ENCODE measurements around the gene FSTL4.

- no peak for TF ChIP-seq SMC3 (IDR thresholded peaks at IDR 0.05; ENCODE audit: low read depth, low read length)
- TF ChIP-seq POLR2A (IDR thresholded peaks at IDR 0.05; ENCODE audit: low read depth, low read length): no peak
- no peak for TF ChIP-seq CEBPB (IDR thresholded peaks at IDR 0.05; ENCODE audit: low read depth, low read length)
- TF ChIP-seq, protein P1, sequence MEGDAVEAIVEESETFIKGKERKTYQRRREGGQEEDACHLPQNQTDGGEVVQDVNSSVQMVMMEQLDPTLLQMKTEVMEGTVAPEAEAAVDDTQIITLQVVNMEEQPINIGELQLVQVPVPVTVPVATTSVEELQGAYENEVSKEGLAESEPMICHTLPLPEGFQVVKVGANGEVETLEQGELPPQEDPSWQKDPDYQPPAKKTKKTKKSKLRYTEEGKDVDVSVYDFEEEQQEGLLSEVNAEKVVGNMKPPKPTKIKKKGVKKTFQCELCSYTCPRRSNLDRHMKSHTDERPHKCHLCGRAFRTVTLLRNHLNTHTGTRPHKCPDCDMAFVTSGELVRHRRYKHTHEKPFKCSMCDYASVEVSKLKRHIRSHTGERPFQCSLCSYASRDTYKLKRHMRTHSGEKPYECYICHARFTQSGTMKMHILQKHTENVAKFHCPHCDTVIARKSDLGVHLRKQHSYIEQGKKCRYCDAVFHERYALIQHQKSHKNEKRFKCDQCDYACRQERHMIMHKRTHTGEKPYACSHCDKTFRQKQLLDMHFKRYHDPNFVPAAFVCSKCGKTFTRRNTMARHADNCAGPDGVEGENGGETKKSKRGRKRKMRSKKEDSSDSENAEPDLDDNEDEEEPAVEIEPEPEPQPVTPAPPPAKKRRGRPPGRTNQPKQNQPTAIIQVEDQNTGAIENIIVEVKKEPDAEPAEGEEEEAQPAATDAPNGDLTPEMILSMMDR (conservative IDR thresholded peaks at IDR 0.05; ENCODE audit: low read depth, low read length): no peak
These were observed 139.5 kb downstream of the FSTL4 start for GRCh38 chr5:133472829-133473228.

Measured in IMR-90 (cell line).